SJCRH30 (cell line): Measurements from ENCODE around the gene SLC27A6. TPM values are rescaled to one million over a fixed set of nuclear protein-coding genes. Genes with fewer than 3 reads are reported as not detected.

Source experiments
- DNase-seq, 2 experiments: peaks; one replicate each; pipeline ENCODE4 v3.0.0-alpha.2; 2015 to 2020
- H3K27ac ChIP-seq: fragments of 250-450 bp; sonication (Bioruptor Pico); 2 replicates; pipeline ENCODE4 v1.5.1; 2020; ENCODE audit warnings: mild to moderate bottlenecking, moderate library complexity
- H3K27me3 ChIP-seq: fragments of 250-450 bp; sonication (Bioruptor Pico); 2 replicates; pipeline ENCODE4 v1.5.1; 2020; ENCODE audit warnings: mild to moderate bottlenecking, moderate library complexity
- H3K36me3 ChIP-seq: fragments of 250-450 bp; sonication (Bioruptor Pico); 2 replicates; pipeline ENCODE4 v1.5.1; 2020; ENCODE audit warnings: mild to moderate bottlenecking, moderate library complexity
- H3K4me1 ChIP-seq: fragments of 250-450 bp; sonication (Bioruptor Pico); 2 replicates; pipeline ENCODE4 v1.5.1; 2020; ENCODE audit warnings: mild to moderate bottlenecking, moderate library complexity
- H3K4me3 ChIP-seq: fragments of 250-450 bp; sonication (Bioruptor Pico); 2 replicates; pipeline ENCODE4 v1.5.1; 2020; ENCODE audit warnings: mild to moderate bottlenecking, moderate library complexity
- H3K9me3 ChIP-seq: fragments of 250-450 bp; sonication (Bioruptor Pico); replicated peaks from 2 replicates; pipeline ENCODE4 v1.5.1; 2020; ENCODE audit warnings: mild to moderate bottlenecking, moderate library complexity
- total RNA-seq: library from RNA; depleted of rRNA; stranded (reverse); fragments of >200 nt; shearing (Covaris generic); gene quantifications from 2 replicates; pipeline ENCODE4 v1.2.3, GENCODE V29; 2014; rRNA removed

Gene SLC27A6
- total RNA-seq, 1 experiment from 2014 or later: 0.04 TPM

GRCh38 chr5:129065721-129066120 is 100.4 kb downstream of the SLC27A6 start:
- Histone ChIP-seq H3K4me1 (no peaks in the 10 kb centered on the region; the same call in 1 of the 2 replicates), H3K27ac (no peak overlapping the region), H3K36me3 (no peaks in the 10 kb centered on the region), H3K9me3 (no peaks in the 10 kb centered on the region), H3K27me3 (no peaks in the 10 kb centered on the region), H3K4me3 (no peak overlapping the region)
- no peak for DNase-seq

GRCh38 chr5:129067745-129068144 is 102.5 kb downstream of the SLC27A6 start:
- Histone ChIP-seq H3K27ac (no peak overlapping the region), H3K36me3 (no peaks in the 10 kb centered on the region), H3K9me3 (no peaks in the 10 kb centered on the region), H3K4me1 (no peaks in the 10 kb centered on the region; the same call in 1 of the 2 replicates), H3K4me3 (no peak overlapping the region), H3K27me3 (no peaks in the 10 kb centered on the region)
- no peak for DNase-seq

- H3K36me3 ChIP-seq: no peaks in the 10 kb centered on the region
- no peak overlapping the region for H3K4me3 ChIP-seq
- no peaks in the 10 kb centered on the region for H3K4me1 ChIP-seq
- H3K27ac ChIP-seq: no peak overlapping the region
- H3K9me3 ChIP-seq: no peaks in the 10 kb centered on the region
- no peak for DNase-seq
- no peaks in the 10 kb centered on the region for H3K27me3 ChIP-seq
Observed at GRCh38 chr5:129069292-129069691, 104.0 kb downstream of the SLC27A6 start.

GRCh38 chr5:129073111-129073510 is 107.8 kb downstream of the SLC27A6 start:
- no peak for DNase-seq
- no peaks in the 10 kb centered on the region for H3K36me3 ChIP-seq
- H3K9me3 ChIP-seq: no peaks in the 10 kb centered on the region
- no peaks in the 10 kb centered on the region for H3K27me3 ChIP-seq
- H3K27ac ChIP-seq: no peak overlapping the region
- no peak overlapping the region for H3K4me3 ChIP-seq
- H3K4me1 ChIP-seq: no peaks in the 10 kb centered on the region

GRCh38 chr5:129074903-129075302 is 109.6 kb downstream of the SLC27A6 start:
- no peak overlapping the region for H3K27ac ChIP-seq
- no peak for DNase-seq

GRCh38 chr5:129077433-129078075 is 112.3 kb downstream of the SLC27A6 start:
- Histone ChIP-seq H3K27ac (no peak overlapping the region), H3K4me1 (no peaks in the 10 kb centered on the region), H3K36me3 (no peaks in the 10 kb centered on the region), H3K9me3 (no peaks in the 10 kb centered on the region), H3K27me3 (no peaks in the 10 kb centered on the region), H3K4me3 (no peak overlapping the region)
- no peak for DNase-seq

More at GRCh38 chr5:129074903-129075302, 109.6 kb downstream of the SLC27A6 start:
- Histone ChIP-seq H3K27me3 (no peaks in the 10 kb centered on the region), H3K36me3 (no peaks in the 10 kb centered on the region), H3K4me3 (no peak overlapping the region), H3K4me1 (no peaks in the 10 kb centered on the region), H3K9me3 (no peaks in the 10 kb centered on the region)

GRCh38 chr5:129078247-129078646 is 113.0 kb downstream of the SLC27A6 start:
- DNase-seq: no peak
- Histone ChIP-seq H3K4me1 (no peaks in the 10 kb centered on the region), H3K36me3 (no peaks in the 10 kb centered on the region), H3K9me3 (no peaks in the 10 kb centered on the region), H3K27ac (no peak overlapping the region), H3K27me3 (no peaks in the 10 kb centered on the region), H3K4me3 (no peak overlapping the region)

- Histone ChIP-seq H3K9me3 (no peaks in the 10 kb centered on the region), H3K27ac (no peak overlapping the region), H3K27me3 (no peaks in the 10 kb centered on the region), H3K4me3 (no peak overlapping the region), H3K36me3 (no peaks in the 10 kb centered on the region), H3K4me1 (no peaks in the 10 kb centered on the region)
- DNase-seq: no peak
Observed at GRCh38 chr5:129078660-129079059, 113.4 kb downstream of the SLC27A6 start.

GRCh38 chr5:129079496-129079895 is 114.2 kb downstream of the SLC27A6 start:
- Histone ChIP-seq H3K4me1 (no peaks in the 10 kb centered on the region), H3K9me3 (no peaks in the 10 kb centered on the region), H3K27me3 (no peaks in the 10 kb centered on the region), H3K36me3 (no peaks in the 10 kb centered on the region), H3K27ac (no peak overlapping the region), H3K4me3 (no peak overlapping the region)
- no peak for DNase-seq

- DNase-seq: no peak
- H3K36me3 ChIP-seq: no peaks in the 10 kb centered on the region
- H3K4me3 ChIP-seq: no peak overlapping the region
- no peaks in the 10 kb centered on the region for H3K9me3 ChIP-seq
- no peak overlapping the region for H3K27ac ChIP-seq
- no peaks in the 10 kb centered on the region for H3K27me3 ChIP-seq
- no peaks in the 10 kb centered on the region for H3K4me1 ChIP-seq
Observed at GRCh38 chr5:129080766-129081165, 115.5 kb downstream of the SLC27A6 start.

GRCh38 chr5:129082225-129083136 is 117.2 kb downstream of the SLC27A6 start:
- Histone ChIP-seq H3K9me3 (no peaks in the 10 kb centered on the region), H3K4me1 (no peaks in the 10 kb centered on the region), H3K36me3 (no peaks in the 10 kb centered on the region), H3K27ac (no peak overlapping the region), H3K27me3 (no peaks in the 10 kb centered on the region), H3K4me3 (no peak overlapping the region)
- no peak for DNase-seq

Other genes with a start within 250 kb of the SLC27A6 start
- 115 and 123 TPM in 2 replicates for gene ISOC1, start 129.3 kb downstream of the SLC27A6 start, total RNA-seq